HuH-7 (cell line): ENCODE measurements around the gene DCHS1.

Experiments used
- DNase-seq: peaks from one replicate; pipeline ENCODE4 v3.0.0; 2011; ENCODE audit warnings: low spot score

Gene DCHS1

GRCh38 chr11:6594142-6594768, 61.4 kb downstream of the DCHS1 start:
- no peak for DNase-seq

- no peak for DNase-seq
Measured at GRCh38 chr11:6588018-6588417, 67.6 kb downstream of the DCHS1 start.

- DNase-seq = no peak
Measured at GRCh38 chr11:6587360-6587953, 68.2 kb downstream of the DCHS1 start.

- DNase-seq = no peak
Measured at GRCh38 chr11:6586434-6587359, 68.9 kb downstream of the DCHS1 start.

- DNase-seq = no peak
Measured at GRCh38 chr11:6584528-6584927, 71.1 kb downstream of the DCHS1 start.

GRCh38 chr11:6583584-6583983, 72.0 kb downstream of the DCHS1 start:
- no peak for DNase-seq

- DNase-seq = no peak
Measured at GRCh38 chr11:6579681-6580080, 75.9 kb downstream of the DCHS1 start.

GRCh38 chr11:6578134-6578533, 77.5 kb downstream of the DCHS1 start:
- DNase-seq = no peak

- DNase-seq = no peak
Measured at GRCh38 chr11:6576471-6577373, 78.9 kb downstream of the DCHS1 start.

- DNase-seq = no peak
Measured at GRCh38 chr11:6574816-6575715, 80.5 kb downstream of the DCHS1 start.

GRCh38 chr11:6572215-6572614, 83.4 kb downstream of the DCHS1 start:
- no peak for DNase-seq

- no peak for DNase-seq
Measured at GRCh38 chr11:6571434-6572008, 84.1 kb downstream of the DCHS1 start.
